IMR-90 (cell line): ENCODE measurements around the gene CDT1. TPM values are rescaled to one million over a fixed set of nuclear protein-coding genes. Genes with fewer than 3 reads are reported as not detected.

Experiments used
- ATAC-seq: fragments of 200-7000 bp; cut with Tn5 transposase; 2 replicates; pipeline ENCODE4 v1.9.1; 2020; ENCODE audit warnings: low read depth, mild to moderate bottlenecking, moderate library complexity
- BruUV-seq: library from RNA; stranded (reverse); fragments of 400-500 nt; replicated peaks from 2 replicates; lab custom pipeline; 2021; lab: Mats Ljungman, UMichigan
- CTCF ChIA-PET: fragments of 300-600 bp; formaldehyde crosslinking; extraction: SDS; loops from one replicate; lab custom pipeline; 2021; ENCODE audit warnings: antibody characterized with exemption; lab: Yijun Ruan, JAX
- POLR2A ChIA-PET: fragments of 300-600 bp; sonication (Branson Sonifier 250); formaldehyde crosslinking; loops from one replicate; lab custom pipeline; 2022; ENCODE audit warnings: antibody characterized with exemption; ENCODE audit not compliant: unreplicated experiment; lab: Charles Lee
- DNase-seq: peaks from one replicate; pipeline ENCODE4 v3.0.0; 2013
- H2AFZ ChIP-seq: replicated peaks from 2 replicates; pipeline ENCODE3; 2013; ENCODE audit warnings: low read length, mild to moderate bottlenecking; ENCODE audit not compliant: poor library complexity
- H2AK5ac ChIP-seq: 2 replicates; pipeline ENCODE4 v1.6.1; 2013; ENCODE audit warnings: low read depth, low read length, inconsistent platforms
- H2AK9ac ChIP-seq: replicated peaks from 2 replicates; pipeline ENCODE3; 2013; ENCODE audit warnings: mild to moderate bottlenecking, low read depth, low read length, moderate library complexity; ENCODE audit not compliant: poor library complexity
- H2BK120ac ChIP-seq: 2 replicates; pipeline ENCODE4 v1.6.1; 2013; ENCODE audit warnings: low read depth, low read length, inconsistent platforms
- H2BK15ac ChIP-seq: 3 replicates; pipeline ENCODE4 v1.6.1; 2013; ENCODE audit warnings: low read depth, low read length, inconsistent platforms
- H2BK20ac ChIP-seq: 2 replicates; pipeline ENCODE4 v1.6.1; 2013; ENCODE audit warnings: low read depth, mild to moderate bottlenecking, inconsistent platforms, low read length, moderate library complexity
- H2BK5ac ChIP-seq: 2 replicates; pipeline ENCODE4 v1.6.1; 2013; ENCODE audit warnings: mild to moderate bottlenecking, low read depth, low read length, inconsistent platforms; ENCODE audit not compliant: poor library complexity, severe bottlenecking
- H3K14ac ChIP-seq: replicated peaks from 2 replicates; pipeline ENCODE4 v1.6.1; 2013; ENCODE audit warnings: low read depth, low read length, inconsistent platforms
- H3K18ac ChIP-seq: 2 replicates; pipeline ENCODE4 v1.6.1; 2013; ENCODE audit warnings: low read depth, low read length, control low read depth
- H3K23ac ChIP-seq: 2 replicates; pipeline ENCODE4 v1.6.1; 2013; ENCODE audit warnings: low read depth, low read length, inconsistent platforms
- H3K27ac ChIP-seq: 2 replicates; pipeline ENCODE4 v1.5.1; 2013; ENCODE audit warnings: mild to moderate bottlenecking, control low read depth, low read length; ENCODE audit not compliant: insufficient read depth
- H3K27me3 ChIP-seq: 2 replicates; pipeline ENCODE4 v1.6.1; 2013; ENCODE audit warnings: low read length; ENCODE audit not compliant: control insufficient read depth, insufficient read depth
- H3K36me3 ChIP-seq: 2 replicates; pipeline ENCODE4 v1.6.1; 2013; ENCODE audit warnings: low read length, mixed read lengths; ENCODE audit not compliant: control insufficient read depth, insufficient read depth
- H3K4ac ChIP-seq: 2 replicates; pipeline ENCODE4 v1.6.1; 2013; ENCODE audit warnings: low read depth, low read length, inconsistent platforms
- H3K4me1 ChIP-seq: 2 replicates; pipeline ENCODE4 v1.6.1; 2013; ENCODE audit warnings: low read length, mixed read lengths; ENCODE audit not compliant: control insufficient read depth, insufficient read depth
- H3K4me2 ChIP-seq: 2 replicates; pipeline ENCODE4 v1.6.1; 2013; ENCODE audit warnings: low read depth, mild to moderate bottlenecking, control low read depth, low read length, moderate library complexity
- H3K4me3 ChIP-seq: 2 replicates; pipeline ENCODE4 v1.5.1; 2013; ENCODE audit warnings: low read depth, mild to moderate bottlenecking, control low read depth, low read length, moderate library complexity; ENCODE audit not compliant: insufficient read depth
- H3K56ac ChIP-seq: 2 replicates; pipeline ENCODE4 v1.6.1; 2013; ENCODE audit warnings: low read length, inconsistent platforms; ENCODE audit not compliant: insufficient read depth; ENCODE audit errors: extremely low read depth
- H3K79me1 ChIP-seq, 2 experiments: 2 replicates each; pipeline ENCODE4 v1.6.1; 2013; ENCODE audit warnings: low read length in 2 of 2, inconsistent platforms in 1 of 2, low read depth in 1 of 2
- H3K9ac ChIP-seq: 2 replicates; pipeline ENCODE4 v1.6.1; 2013; ENCODE audit warnings: low read depth, low read length, control low read depth
- H3K9me1 ChIP-seq: 2 replicates; pipeline ENCODE4 v1.6.1; 2013; ENCODE audit warnings: low read length, inconsistent platforms; ENCODE audit not compliant: insufficient read depth
- H3K9me3 ChIP-seq: 2 replicates; pipeline ENCODE4 v1.6.1; 2013; ENCODE audit warnings: low read length; ENCODE audit not compliant: control insufficient read depth, insufficient read depth
- H4K20me1 ChIP-seq: 2 replicates; pipeline ENCODE4 v1.6.1; 2013; ENCODE audit warnings: low read length, inconsistent platforms; ENCODE audit not compliant: insufficient read depth
- H4K5ac ChIP-seq: 2 replicates; pipeline ENCODE4 v1.6.1; 2013; ENCODE audit warnings: mild to moderate bottlenecking, low read depth, low read length, control low read depth
- H4K8ac ChIP-seq, 2 experiments: 2 replicates each; pipeline ENCODE4 v1.6.1; 2013; ENCODE audit warnings: low read depth in 2 of 2, low read length in 2 of 2, control low read depth in 1 of 2, inconsistent platforms in 1 of 2
- H4K91ac ChIP-seq: 2 replicates; pipeline ENCODE4 v1.6.1; 2013; ENCODE audit warnings: low read depth, low read length, inconsistent platforms; ENCODE audit not compliant: insufficient read depth
- BHLHE40 ChIP-seq: fragments of 150-350 bp; IDR thresholded peaks from 2 replicates; pipeline ENCODE4 v1.6.1; 2016; ENCODE audit warnings: mild to moderate bottlenecking, low read depth, low read length
- CEBPB ChIP-seq: IDR thresholded peaks from 2 replicates; pipeline ENCODE4 v1.6.1; 2012; ENCODE audit warnings: low read depth, low read length, improper control_type of control experiment
- CHD1 ChIP-seq: IDR thresholded peaks from 2 replicates; pipeline ENCODE4 v1.6.1; 2012; ENCODE audit warnings: low read depth, low read length, improper control_type of control experiment
- CTCF ChIP-seq: conservative IDR thresholded peaks from 2 replicates; pipeline ENCODE4 v1.5.1; 2012; ENCODE audit warnings: mild to moderate bottlenecking, low read depth, low read length, improper control_type of control experiment
- ELK1 ChIP-seq: fragments of 150-350 bp; IDR thresholded peaks from 2 replicates; pipeline ENCODE4 v1.6.1; 2016; ENCODE audit warnings: low read depth, mild to moderate bottlenecking, low read length, moderate library complexity, borderline replicate concordance
- FOS ChIP-seq: fragments of 150-350 bp; IDR thresholded peaks from 2 replicates; pipeline ENCODE4 v1.6.1; 2016; ENCODE audit warnings: low read depth, low read length
- MAFK ChIP-seq: IDR thresholded peaks from 2 replicates; pipeline ENCODE4 v1.6.1; 2012; ENCODE audit warnings: low read depth, low read length, improper control_type of control experiment
- MAZ ChIP-seq: IDR thresholded peaks from 2 replicates; pipeline ENCODE4 v1.6.1; 2012; ENCODE audit warnings: low read depth, mild to moderate bottlenecking, low read length, improper control_type of control experiment, moderate library complexity, borderline replicate concordance
- MXI1 ChIP-seq: IDR thresholded peaks from 2 replicates; pipeline ENCODE4 v1.6.1; 2012; ENCODE audit warnings: low read depth, mild to moderate bottlenecking, low read length, moderate library complexity, borderline replicate concordance
- NFE2L2 ChIP-seq: fragments of 150-350 bp; IDR thresholded peaks from 2 replicates; pipeline ENCODE4 v1.6.1; 2016; ENCODE audit warnings: low read depth, mild to moderate bottlenecking, low read length
- POLR2A ChIP-seq: IDR thresholded peaks from 2 replicates; pipeline ENCODE4 v1.6.1; 2012; ENCODE audit warnings: mild to moderate bottlenecking, low read depth, low read length
- RAD21 ChIP-seq: IDR thresholded peaks from 2 replicates; pipeline ENCODE4 v1.6.1; 2012; ENCODE audit warnings: low read length, improper control_type of control experiment
- RCOR1 ChIP-seq: IDR thresholded peaks from 2 replicates; pipeline ENCODE4 v1.6.1; 2012; ENCODE audit warnings: mild to moderate bottlenecking, low read length, improper control_type of control experiment; ENCODE audit not compliant: insufficient replicate concordance
- RFX5 ChIP-seq: IDR thresholded peaks from 2 replicates; pipeline ENCODE4 v1.8.0; 2012; ENCODE audit warnings: low read depth, mild to moderate bottlenecking, low read length, moderate library complexity
- SMC3 ChIP-seq: fragments of 150-350 bp; IDR thresholded peaks from 2 replicates; pipeline ENCODE4 v1.6.1; 2016; ENCODE audit warnings: low read depth, mild to moderate bottlenecking, antibody characterized with exemption, low read length, moderate library complexity
- USF2 ChIP-seq: fragments of 150-350 bp; IDR thresholded peaks from 2 replicates; pipeline ENCODE4 v1.6.1; 2017; ENCODE audit warnings: mild to moderate bottlenecking, antibody characterized with exemption, low read length, low read depth
- WGBS, 2 experiments: methylation state at CpG; one replicate each; pipeline versions ENCODE4 v1.1.5 to v1.1.7; 2013; ENCODE audit warnings: missing lambda C conversion rate in 2 of 2; ENCODE audit not compliant: insufficient read length in 1 of 2; ENCODE audit errors: extremely low coverage in 2 of 2; 5-methylcytosine and 5-hydroxymethylcytosine counted together
- dilution Hi-C: fragments of 300-500 bp; cut with HindIII; formaldehyde crosslinking; loops from one replicate; pipeline ENCODE4 v1.14.3; 2018; ENCODE audit warnings: low sequenced_read_pairs; ENCODE audit not compliant: unreplicated experiment
- in situ Hi-C: fragments of 300-500 bp; cut with MboI; formaldehyde crosslinking; loops from 3 replicates; pipeline ENCODE4 v1.14.3; 2019; ENCODE audit warnings: low sequenced_read_pairs, inconsistent platforms, mixed read lengths
- intact Hi-C: fragments of 100-400 bp; cut with micrococcal nuclease; formaldehyde crosslinking; loops from 2 replicates; pipeline ENCODE4 v1.10.0; 2022
- polyA plus RNA-seq, 3 experiments: library from polyadenylated mRNA; depleted of rRNA; stranded (reverse); fragments of >200 nt; gene quantifications; 2 replicates each; pipeline ENCODE4 v1.2.3, GENCODE V29; 2012; ENCODE audit warnings: low replicate concordance in 1 of 3
- total RNA-seq: library from RNA; depleted of rRNA; stranded (reverse); fragments of >200 nt; gene quantifications from 2 replicates; pipeline ENCODE4 v1.2.3, GENCODE V29; 2012

CDT1 gene
- total and polyA plus RNA-seq, 2 of the 4 experiments (the other 2 are of a cell fraction) = 3.2 to 11.8 TPM

- no peak for DNase-seq
- dilution Hi-C loops = no loop called here
- CTCF ChIA-PET = interaction anchor here (0.7 kb wide), 1 partner anchor 41 kb away, joined by 3 read pairs; no protein-coding TSS in a partner anchor
These were observed 25.0 kb upstream of the CDT1 start for GRCh38 chr16:88778541-88779065.

More at GRCh38 chr16:88778541-88779065, 25.0 kb upstream of the CDT1 start:
- TF ChIP-seq RCOR1 (no peak), ELK1 (no peak), BHLHE40 (no peak), FOS (no peak), CEBPB (no peak), CTCF (no peak), MAFK (no peak), POLR2A (no peak), MXI1 (no peak), MAZ (no peak), CHD1 (no peak), USF2 (no peak), NFE2L2 (no peak), RAD21 (no peak), RFX5 (no peak), SMC3 (no peak)
- Histone ChIP-seq H2BK15ac (no peak overlapping the region), H3K36me3 (peaks cover 3% of the 10 kb centered on the region; the same call in 1 of the 2 replicates), H2BK20ac (no peak overlapping the region), H3K14ac (no peak overlapping the region), H4K5ac (no peak overlapping the region), H3K27me3 (no peaks in the 10 kb centered on the region), H4K91ac (no peak overlapping the region), H2AK9ac (no peak overlapping the region), H3K23ac (no peak overlapping the region), H3K4me2 (no peak overlapping the region), H3K9ac (no peak overlapping the region), H3K56ac (no peak overlapping the region), H3K9me3 (no peaks in the 10 kb centered on the region), H2AFZ (no peak overlapping the region), H3K4ac (no peak overlapping the region), H2BK5ac (no peak overlapping the region), H3K18ac (no peak overlapping the region), H2AK5ac (no peak overlapping the region), H3K27ac (no peak overlapping the region), H4K20me1 (peaks cover 96% of the 10 kb centered on the region), H2BK120ac (no peak overlapping the region), H4K8ac (no peak overlapping the region), H3K9me1 (peaks cover 15% of the 10 kb centered on the region), H3K4me3 (no peak overlapping the region), H3K4me1 (peaks cover 54% of the 10 kb centered on the region), H3K79me1 (peaks cover 5 to 68% of the 10 kb centered on the region in 2 experiments; a peak in 3 of 4 replicates)
- no peak for ATAC-seq
- intact Hi-C loops = no loop called here
- in situ Hi-C loops = no loop called here
- POLR2A ChIA-PET = no interaction called here
- 97% methylated on average over 6 of the region's 30 CpGs; no CpG with 5 or more reads in 1 of the 2 experiments for WGBS, 2 experiments
- no TSS peak for BruUV-seq
